ENCODE data around the gene TUNAR.

Gene TUNAR

DNA sequence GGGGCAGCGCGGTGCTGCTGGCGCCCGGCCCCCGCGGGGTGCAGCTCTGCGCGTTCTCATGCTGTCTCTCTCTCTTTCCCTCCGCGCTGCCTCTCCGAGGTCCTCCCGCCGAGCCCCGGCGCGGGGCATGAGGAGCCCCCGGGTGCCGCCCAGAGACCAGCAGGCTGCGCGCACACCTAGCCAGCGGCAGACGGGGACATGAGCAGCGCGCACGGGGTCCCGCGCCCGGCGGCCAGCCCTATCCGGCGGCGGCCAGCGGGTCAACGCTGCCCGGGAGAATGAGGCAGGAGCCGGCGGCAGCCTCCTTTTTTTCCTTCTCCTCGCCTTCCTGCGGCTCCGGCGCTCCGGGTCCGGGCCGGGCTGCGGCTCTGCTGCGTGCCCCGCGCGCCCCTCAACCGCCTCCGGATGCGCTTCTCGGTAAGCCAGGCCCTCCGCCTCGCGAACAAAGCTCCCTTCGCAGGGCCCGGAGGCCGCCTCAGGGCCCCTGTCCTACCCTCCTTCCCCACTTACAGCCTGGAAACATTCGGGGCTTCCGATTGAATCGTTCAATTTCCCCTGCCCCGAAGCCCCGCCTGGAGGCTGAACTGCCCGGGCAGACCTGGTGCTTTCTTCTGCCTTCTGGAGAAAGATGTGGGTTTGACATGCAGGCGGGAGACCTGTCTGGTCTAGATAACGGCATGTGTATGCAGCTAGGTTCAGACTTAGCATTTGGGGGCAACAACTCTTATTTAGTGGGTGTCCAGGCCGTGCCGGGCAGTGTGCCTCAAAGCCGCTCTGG is at the start of gene TUNAR:
TSS of gene TUNAR (plus strand) at position 72 of the 778 bp plus-strand sequence.
- peak; percentile 49 for DNase-seq (ENCODE audit: low spot score)

DNA sequence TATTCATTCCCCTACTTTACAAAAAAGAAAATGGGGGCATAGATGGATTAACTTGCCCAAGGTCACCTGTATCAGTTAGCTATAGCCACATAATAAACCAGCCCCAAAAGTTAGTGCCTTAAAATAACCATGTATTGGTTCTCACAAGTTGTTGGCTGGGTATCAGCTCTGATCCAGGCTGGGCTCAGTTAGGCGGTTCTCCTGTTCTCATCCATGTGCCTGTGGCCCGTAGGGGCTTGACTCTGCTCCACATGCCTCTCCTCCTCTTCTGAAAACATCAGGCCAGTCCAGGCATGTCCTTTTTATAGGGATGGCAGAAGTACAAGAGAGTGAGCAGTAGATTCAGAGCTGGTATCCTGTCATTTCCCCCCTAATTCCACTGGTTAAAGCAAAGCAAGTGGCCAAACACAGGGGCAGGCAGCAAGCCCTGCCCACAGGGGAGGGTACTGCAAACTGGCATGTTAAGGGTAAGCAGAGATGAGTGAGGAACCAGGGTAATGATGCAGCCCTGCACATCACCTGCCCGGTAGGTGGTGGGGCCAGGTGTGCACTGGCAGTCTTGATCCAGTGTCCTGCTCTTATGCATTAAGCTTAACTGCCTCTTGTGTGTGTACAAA is 47.9 kb upstream of the TUNAR start:
- no peak for DNase-seq (ENCODE audit: low spot score)

DNA sequence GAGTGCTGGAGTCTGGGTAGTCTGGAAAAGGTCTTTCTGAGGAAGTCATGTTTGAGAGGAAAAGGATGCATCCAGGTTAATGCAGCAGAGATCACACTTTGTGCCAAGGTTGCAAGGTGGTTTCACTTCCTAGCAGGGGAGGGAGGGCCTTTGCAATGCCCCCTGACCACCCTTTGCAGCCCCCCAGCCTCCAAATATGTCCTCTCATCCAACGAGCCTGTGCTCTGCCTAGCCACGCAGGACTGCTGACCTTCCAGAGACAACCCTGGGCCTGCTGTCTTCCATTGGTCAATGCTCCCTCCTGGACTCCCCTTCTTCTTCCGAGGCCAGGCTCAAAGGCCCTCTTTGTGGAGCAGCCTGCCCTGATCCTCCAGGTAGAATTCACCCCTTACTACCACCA is 47.3 kb upstream of the TUNAR start:
- no peak for DNase-seq (ENCODE audit: low spot score)

DNA sequence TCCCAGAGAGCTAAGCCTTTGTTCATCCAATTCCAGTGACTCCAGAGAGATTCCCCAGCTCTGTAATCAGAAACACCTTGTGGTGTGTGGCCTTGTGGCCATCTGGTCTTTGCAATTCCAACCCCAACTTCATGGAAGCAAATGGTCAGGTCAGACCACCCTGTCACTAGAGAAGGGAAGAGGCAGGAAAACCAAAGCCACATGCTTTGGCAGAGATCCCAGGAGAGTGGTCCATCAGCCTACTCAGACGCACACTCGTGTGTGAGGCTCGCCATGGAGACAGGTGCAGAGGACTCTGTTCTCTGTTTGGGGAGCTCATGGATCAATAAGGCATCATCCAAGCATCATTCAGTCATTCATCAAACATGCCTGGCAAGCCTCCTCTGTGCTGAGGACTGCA is 46.2 kb upstream of the TUNAR start:
- DNase-seq (ENCODE audit: low spot score) = no peak

DNA sequence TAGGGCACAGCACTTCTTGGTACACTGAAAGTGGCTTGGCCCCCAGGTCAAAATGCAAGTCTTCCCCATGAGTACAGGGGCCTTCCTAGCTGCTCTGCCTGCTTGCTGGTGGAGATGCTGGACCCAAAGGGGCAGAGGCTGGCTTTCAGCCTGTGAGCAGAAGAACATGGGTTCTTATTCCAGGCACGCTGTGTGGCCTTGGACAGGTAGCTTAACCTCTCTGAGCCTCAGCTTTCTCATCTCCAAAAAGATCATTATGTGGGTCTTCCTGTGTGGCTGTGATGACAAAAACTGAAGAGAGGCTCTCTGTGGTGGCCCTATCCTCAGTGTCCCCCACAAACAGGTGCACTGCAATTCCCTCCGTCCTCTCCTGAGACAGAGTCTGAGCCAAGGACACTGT is 45.6 kb upstream of the TUNAR start:
- DNase-seq (ENCODE audit: low spot score) = no peak

DNA sequence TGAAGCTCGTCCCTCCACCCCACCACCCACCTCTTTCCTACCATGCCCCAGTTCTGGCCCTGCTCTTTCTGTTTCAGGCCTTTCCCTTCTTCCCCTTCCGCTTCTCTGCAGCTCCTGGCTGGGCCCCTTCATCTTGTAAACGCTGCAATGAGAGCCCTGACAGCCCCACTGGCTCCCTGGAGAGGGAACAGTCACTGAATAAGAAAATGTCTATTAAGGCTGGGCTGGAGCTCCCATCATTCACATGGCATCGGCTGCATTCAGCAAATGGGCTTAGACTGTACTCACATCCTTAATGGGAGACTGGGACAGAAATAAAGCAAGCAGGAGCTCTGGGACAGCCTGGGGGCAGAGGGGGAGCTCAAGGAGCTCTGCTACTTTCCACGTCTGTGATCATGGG is 45.2 kb upstream of the TUNAR start:
- DNase-seq (ENCODE audit: low spot score) = no peak

DNA sequence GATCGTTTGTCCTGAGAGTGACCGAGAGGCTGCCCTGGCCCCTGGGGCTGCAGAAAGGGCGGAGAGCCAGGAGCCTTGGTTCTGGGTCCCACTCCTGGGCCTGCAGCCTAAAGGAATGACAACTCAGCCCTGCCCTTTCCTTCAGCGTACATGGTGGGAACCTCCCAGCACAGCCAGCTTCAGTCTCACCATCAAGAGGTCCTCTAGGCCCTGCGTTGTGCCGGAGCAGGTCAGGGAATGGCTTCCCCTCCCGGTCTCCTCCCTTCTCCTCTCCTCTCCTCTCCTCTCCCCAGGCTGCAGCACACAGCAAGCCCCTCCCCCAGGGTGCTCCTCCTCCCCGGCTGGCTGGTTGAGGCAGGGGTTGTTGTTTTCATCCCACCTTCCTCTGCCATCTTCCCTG is 44.6 kb upstream of the TUNAR start:
- no peak for DNase-seq (ENCODE audit: low spot score)

DNA sequence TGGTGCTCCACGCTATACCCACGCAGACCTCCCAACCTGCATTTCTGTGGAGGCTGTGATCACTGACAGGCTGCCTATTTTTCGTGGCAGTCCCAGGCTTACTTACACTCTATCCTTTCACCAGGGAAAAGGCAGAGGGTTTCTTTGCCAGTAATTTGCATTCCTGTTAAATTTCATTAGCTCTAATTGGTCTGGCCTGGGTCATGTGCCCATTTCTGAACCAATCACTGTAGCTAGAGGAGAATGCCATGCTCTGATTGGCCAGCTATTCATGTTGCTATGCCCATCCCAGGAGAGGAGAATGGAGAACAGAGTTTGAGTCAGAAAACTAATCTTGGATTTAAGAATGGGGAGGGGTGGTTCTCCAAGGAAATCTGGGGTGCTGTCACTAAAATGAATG is 43.2 kb upstream of the TUNAR start:
- DNase-seq (ENCODE audit: low spot score) = no peak

DNA sequence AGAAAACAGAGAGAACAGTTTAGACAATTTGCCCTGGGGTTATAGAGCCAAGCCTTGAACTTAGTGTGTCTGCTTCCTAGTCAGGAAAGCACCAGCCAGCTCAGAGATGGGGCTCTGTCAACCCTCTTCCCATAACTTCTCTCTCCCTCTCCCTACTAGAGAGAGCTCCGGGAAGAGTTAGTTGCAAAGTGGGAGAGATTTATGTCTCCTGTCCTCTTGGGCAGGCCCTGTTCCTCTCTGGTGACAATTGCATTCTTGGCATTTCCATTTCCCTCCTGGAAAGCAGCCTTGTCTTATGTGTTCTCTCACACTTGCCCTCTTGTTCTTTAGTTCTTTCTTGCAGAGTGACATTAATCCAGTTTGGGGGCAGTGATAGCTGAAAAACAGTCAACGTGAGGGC is 42.1 kb upstream of the TUNAR start:
- no peak for DNase-seq (ENCODE audit: low spot score)

DNA sequence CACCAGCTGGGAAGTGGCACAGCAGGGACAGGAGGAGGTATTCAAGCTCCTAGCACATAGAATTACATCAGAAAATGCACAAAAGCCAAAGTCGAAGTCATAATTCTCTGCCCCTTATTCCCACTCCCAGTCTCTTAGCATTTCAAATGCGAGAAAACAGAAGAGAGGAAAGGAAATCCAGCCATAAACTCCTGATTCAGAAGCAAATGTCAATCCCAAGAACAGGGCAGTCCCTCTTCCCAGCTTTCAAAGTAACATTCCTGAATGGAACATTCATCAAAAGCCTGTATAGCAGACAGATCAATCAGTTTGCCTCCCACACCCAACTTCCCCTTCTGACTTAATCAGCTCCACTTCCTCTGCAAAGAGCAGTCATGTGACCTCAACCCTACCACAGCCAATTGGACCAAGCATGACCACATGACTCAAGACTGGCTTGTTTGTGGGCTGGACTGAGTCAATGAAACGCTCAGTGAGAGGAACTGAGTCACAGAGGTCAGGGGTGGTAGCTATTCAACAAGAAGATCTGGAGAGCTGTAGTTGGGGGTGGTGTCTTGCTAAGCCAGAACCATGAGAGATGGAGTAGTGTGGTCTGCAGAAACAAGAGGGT is 41.4 kb upstream of the TUNAR start:
- no peak for DNase-seq (ENCODE audit: low spot score)

DNA sequence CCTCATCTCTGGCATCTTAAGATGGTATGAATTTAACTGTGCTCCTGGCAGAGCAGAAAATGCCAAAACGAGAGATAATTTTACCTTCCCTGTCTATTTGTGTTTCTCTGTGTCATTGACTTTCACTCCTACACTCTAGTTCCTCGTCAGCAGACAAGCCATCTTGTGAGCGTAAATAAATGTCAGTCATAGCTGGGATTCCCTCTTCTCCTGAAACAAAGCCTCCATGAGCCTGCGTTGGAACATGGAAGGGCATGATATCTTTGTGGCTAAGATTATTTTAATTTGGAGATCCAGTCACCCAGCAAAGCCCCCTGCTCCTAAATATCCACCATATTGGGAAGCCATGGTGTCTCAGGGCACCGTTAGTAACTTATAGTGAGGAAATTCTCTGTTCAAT is 37.8 kb upstream of the TUNAR start:
- DNase-seq (ENCODE audit: low spot score) = no peak

DNA sequence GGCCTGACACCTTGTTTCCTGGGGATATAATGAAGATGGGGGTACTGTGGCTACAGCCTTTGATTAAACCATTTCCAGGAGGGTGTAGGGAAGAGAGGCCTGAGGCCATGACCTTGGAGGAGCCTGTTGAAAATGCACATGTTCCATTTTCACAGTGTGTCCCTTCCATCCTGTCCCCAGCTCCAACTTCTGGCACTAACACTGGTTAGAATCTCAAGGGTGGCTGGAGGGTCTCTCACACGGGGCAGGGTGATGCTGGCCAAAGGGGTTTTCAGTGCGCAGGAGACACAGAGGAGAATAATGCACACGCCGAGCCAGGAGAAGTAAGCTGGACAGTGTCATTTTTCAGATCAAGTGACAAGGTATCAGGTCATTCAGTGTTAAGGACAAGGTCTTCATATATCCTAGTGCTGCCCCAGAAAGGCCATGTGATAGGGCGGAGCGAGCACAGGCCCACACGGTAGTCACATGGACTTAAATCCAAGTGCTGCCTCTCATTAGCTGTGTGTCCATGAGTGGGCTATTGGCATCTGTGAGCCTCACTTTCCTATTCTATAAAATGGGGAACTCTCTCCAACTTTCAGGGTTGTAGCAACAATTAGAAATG is 36.4 kb upstream of the TUNAR start:
- no peak for DNase-seq (ENCODE audit: low spot score)

DNA sequence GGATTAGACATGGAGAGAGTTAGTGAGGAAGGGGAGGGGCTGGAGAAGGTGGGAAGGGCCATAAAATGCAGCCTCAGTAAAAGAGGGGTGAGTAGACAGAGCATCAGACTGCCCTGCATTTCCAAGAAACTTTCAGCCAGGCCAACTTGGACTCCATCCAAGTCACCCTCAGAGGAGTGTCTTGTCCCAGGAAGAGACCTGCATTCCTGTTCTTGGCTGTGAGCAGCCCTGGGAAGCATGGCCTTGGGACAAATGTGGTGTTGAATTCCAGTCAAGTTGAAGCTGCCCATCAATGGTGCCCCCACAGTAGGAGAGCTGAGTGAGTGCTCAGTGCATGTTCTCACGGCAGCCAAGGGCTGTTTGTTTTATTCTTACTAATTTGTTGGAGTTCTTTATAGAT is 35.0 kb upstream of the TUNAR start:
- DNase-seq (ENCODE audit: low spot score) = no peak

DNA sequence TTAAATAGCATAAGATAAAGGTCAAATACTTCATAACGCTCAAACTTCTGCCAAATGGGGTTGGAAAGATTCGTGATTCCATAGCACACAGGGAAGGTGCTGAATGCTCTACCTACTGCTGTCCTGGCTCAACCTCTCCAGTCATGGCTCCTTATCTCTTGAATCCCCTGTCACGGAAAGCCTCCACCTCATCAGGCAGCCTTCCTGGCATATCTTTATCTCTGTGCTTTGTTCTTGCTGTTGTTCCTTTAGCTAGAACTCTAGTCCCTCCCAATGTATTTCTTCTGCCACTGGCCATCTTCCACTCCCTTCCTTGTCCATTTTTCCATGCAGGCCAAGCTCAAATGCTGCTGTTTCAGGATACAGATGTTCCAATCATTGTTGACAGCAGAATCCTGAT is 26.9 kb upstream of the TUNAR start:
- DNase-seq (ENCODE audit: low spot score) = no peak

DNA sequence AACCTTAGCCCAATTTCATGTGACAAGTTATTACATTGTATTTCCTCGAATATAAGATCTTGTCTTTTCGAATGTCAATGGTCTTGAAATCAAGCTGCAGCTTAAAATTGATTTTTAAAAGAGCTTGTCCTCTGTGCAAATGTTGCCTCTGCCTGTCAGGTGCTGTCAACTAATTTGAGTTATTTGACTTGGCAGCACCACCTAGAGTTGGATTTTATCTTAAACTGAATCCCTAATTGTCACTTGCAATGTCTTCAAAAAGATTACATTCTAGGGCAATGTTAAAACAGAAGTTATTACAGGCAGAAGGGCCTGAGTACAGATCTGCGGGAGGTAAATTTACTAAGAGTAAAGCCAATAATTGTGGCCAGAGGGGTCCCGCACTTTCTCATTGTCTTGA is 26.2 kb upstream of the TUNAR start:
- DNase-seq (ENCODE audit: low spot score) = no peak

DNA sequence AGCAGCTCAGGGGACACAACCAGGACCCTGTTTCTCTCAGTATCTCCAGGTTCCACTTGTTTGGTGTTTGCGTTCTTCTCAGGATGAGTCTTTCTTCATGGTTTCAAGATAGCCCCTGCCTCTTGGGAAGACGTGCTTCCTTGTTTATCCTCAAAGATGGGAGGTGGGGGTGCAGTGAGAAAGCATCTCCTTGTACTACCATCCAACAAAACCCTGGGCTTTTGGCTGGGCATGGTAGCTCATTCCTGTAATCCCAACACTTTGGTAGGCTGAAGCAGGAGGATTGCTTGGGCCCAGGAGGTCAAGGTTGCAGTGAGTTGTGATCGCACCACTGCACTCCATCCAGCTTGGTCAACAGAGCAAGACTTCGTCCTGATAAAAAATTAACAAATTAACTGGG is 21.0 kb upstream of the TUNAR start:
- DNase-seq (ENCODE audit: low spot score) = no peak

DNA sequence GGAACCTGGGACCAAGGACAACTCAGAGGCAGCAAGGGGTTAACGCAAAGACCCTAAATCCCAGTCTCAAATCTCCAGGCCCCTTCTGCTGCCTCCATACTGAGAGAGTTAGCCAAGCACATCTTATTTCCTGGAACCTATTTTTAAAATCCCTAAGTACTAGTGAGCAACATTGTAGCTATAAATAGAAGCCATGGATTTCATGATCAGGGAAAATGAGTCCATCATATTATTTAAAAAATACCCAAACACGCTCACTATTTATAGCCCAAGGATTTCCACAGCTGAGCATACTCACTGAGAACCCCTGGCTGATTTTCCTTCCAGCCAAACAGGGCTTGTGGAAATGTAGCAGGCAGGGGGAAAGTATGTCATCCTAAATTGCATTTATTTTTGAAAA is 19.4 kb upstream of the TUNAR start:
- no peak for DNase-seq (ENCODE audit: low spot score)

DNA sequence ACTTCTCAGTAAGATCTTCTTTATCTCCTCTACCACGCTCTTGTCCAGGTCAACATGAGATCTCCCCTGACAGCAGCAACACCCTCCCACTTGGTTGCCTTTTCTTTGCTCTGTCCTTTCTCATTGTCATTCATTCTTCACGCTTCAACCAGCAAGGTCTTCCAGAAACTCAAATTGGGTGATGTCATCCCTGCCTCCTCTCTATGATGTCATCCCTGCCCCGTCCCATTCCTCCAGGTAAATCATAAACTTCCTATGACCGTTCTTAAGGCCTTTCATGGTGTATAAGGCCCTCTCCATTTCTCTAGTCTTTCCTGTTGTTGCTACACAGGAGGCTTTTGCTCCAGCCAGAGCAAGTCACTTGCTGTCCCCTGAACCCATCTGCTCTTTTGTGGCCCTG is 17.7 kb upstream of the TUNAR start:
- no peak for DNase-seq (ENCODE audit: low spot score)

DNA sequence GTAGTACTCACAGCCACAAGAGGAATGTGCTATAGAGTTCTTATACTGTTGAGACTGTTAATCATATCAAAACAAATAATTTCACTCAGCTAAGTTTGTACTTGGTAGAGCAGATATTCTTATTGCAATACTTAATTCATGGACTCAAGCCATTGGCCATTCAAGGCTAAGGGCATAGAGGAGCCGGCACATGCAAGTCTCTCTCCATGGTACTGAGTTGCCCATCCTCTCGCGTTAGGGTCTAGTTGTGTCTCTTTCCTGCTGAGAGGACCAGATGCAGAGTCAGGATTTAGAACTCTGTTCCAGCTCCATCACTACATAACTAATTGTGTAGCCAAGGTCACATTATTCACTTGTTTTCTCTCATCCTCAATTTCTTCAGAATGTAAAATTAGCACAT is 14.4 kb upstream of the TUNAR start:
- no peak for DNase-seq (ENCODE audit: low spot score)

DNA sequence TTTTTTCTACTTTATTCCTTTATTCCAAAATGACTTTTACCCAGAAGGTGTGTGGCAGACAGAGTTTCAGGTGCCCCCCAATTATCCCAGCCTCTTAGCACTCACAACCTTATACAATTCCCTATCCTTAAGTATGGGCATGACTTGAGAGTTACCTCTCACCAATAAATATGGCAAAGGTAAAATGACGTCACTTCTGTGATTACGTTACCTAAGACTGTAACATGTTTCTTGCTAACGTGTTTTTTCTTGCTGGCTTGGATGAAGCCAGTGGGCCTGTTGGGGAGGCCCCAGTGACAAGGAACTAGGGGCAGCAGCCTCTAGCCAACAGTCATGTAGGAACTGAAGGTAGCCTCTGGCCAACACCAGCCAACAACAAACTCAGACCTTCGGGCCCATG is 13.3 kb upstream of the TUNAR start:
- no peak for DNase-seq (ENCODE audit: low spot score)

DNA sequence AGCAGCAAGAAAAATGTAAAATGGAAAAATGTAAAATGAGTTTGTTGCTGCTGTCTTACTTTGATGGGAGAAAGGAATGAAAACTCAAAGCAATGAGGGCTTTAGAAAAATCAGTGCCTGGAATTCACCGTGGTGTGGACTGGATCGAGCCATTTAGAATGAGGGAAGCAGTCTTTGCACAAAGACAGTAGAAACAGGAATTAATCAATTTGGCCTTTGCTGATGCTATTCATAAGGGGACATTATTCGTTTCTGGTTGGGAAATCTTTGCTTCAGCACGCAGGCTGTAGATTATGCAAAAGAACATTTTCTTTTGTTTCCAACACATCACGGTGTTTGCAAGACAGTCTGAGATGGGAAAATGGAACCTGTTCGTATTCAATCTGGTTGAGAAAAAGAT is 6.9 kb upstream of the TUNAR start:
- DNase-seq (ENCODE audit: low spot score) = no peak

DNA sequence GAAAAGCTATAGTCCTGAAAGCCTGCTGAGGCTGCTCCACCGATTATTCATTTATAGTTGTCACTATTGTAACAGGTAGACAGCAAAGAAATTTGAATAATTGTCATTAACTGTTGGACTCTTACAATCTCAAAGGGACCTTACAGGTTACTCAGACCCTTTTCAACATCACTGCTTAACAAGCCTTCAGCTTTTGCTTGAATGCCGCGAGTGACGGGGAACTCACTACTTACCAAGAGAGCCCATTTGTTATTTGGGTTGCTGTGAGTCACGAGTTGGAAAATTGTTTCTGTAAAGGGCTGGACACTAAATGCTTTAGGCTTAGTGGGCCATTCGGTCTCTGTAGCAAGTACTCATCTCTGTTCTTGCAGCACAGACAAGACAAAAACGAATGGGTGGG is 5.9 kb upstream of the TUNAR start:
- no peak for DNase-seq (ENCODE audit: low spot score)

DNA sequence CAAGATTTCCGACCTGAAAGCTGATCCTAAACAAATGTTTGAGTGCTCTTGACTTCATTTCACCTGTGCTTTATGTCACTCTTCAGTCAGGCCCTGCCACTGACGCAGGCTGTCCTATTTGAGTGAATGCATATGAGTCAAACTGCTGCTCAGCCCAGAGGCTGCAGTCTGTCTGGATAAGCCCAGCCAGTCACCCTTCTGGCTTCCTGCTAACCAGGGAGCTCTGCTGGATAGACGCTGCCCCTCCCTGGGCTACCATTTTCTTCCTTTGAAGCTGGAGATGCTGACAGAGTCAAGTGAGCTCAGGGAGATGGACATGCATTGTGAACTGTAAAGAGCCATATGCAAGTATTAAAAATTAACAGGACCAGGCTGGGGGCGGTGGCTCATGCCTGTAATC is 5.1 kb upstream of the TUNAR start:
- no peak for DNase-seq (ENCODE audit: low spot score)

All from D341Med (cell line).